HG02588 (cell line): ENCODE results near the gene SEC24C.

Source experiments
- ATAC-seq: cut with Tn5 transposase; IDR thresholded peaks from one replicate; pipeline ENCODE4 v1.9.1; 2021; ENCODE audit warnings: mild to moderate bottlenecking, moderate library complexity; ENCODE audit not compliant: unreplicated experiment

The SEC24C gene

GRCh38 chr10:73810358-73810734 lies 66.2 kb downstream of the SEC24C start:
- ATAC-seq = no peak

GRCh38 chr10:73810735-73811465 lies 66.7 kb downstream of the SEC24C start:
- peak; percentile 29 for ATAC-seq

GRCh38 chr10:73812657-73813056 lies 68.5 kb downstream of the SEC24C start:
- no peak for ATAC-seq

- ATAC-seq = no peak
Measured at GRCh38 chr10:73813333-73813732, 69.2 kb downstream of the SEC24C start.

- ATAC-seq = no peak
Measured at GRCh38 chr10:73814276-73814895, 70.2 kb downstream of the SEC24C start.

GRCh38 chr10:73814896-73815718 lies 70.9 kb downstream of the SEC24C start:
- no peak for ATAC-seq

GRCh38 chr10:73815719-73816030 lies 71.5 kb downstream of the SEC24C start:
- no peak for ATAC-seq

- ATAC-seq = no peak
Measured at GRCh38 chr10:73816917-73817729, 73.0 kb downstream of the SEC24C start.

- no peak for ATAC-seq
Measured at GRCh38 chr10:73817826-73818225, 73.7 kb downstream of the SEC24C start.

GRCh38 chr10:73818402-73818801 lies 74.2 kb downstream of the SEC24C start:
- no peak for ATAC-seq

GRCh38 chr10:73819081-73819480 lies 74.9 kb downstream of the SEC24C start:
- ATAC-seq = no peak

GRCh38 chr10:73819513-73820093 lies 75.4 kb downstream of the SEC24C start:
- no peak for ATAC-seq
